ENCODE data around the gene HSD11B1L. TPM values are rescaled to one million over a fixed set of nuclear protein-coding genes. Genes with fewer than 3 reads are reported as not detected.

HSD11B1L gene
- total RNA-seq, 2 experiments from 2014 or later, result 2.7 to 3.5 TPM

DNA sequence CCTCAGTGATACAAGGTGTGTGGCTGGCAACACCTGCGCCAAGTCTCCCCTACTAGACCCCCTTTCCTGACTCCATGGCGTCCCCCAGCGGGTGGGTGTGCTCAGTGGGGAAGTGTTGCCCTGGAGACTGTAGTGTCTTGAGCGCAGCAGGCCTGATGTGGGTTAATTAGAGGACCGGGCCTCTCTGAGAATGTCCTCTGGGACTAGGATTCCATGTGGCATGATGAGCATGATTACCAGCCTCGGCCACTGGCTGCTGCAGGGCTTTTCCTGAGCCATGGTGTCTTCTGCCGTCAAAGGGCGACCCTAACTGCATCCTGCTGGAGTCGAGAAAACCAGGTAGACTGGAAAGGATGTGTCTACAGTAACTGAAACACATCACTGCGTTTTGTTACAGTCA, 28.6 kb upstream of the HSD11B1L start:
- ATAC-seq (no peak), DNase-seq (no peak)
- no peak overlapping the region for H3K4me3 Mint-ChIP-seq
- no peaks in the 10 kb centered on the region for H3K9me3 Mint-ChIP-seq
- intact Hi-C loops (cut with micrococcal nuclease), result no loop called here
- H3K27me3 Mint-ChIP-seq, result no peaks in the 10 kb centered on the region
- H3K36me3 Mint-ChIP-seq (ENCODE audit: low read depth), result peaks cover 64% of the 10 kb centered on the region
- H3K4me1 Mint-ChIP-seq (ENCODE audit: low read depth), result no peaks in the 10 kb centered on the region
- TF ChIP-seq, protein P1, sequence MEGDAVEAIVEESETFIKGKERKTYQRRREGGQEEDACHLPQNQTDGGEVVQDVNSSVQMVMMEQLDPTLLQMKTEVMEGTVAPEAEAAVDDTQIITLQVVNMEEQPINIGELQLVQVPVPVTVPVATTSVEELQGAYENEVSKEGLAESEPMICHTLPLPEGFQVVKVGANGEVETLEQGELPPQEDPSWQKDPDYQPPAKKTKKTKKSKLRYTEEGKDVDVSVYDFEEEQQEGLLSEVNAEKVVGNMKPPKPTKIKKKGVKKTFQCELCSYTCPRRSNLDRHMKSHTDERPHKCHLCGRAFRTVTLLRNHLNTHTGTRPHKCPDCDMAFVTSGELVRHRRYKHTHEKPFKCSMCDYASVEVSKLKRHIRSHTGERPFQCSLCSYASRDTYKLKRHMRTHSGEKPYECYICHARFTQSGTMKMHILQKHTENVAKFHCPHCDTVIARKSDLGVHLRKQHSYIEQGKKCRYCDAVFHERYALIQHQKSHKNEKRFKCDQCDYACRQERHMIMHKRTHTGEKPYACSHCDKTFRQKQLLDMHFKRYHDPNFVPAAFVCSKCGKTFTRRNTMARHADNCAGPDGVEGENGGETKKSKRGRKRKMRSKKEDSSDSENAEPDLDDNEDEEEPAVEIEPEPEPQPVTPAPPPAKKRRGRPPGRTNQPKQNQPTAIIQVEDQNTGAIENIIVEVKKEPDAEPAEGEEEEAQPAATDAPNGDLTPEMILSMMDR (IDR thresholded peaks at IDR 0.05), result no peak
- CTCF ChIA-PET, result no interaction called here
- H3K27ac Mint-ChIP-seq, result no peak overlapping the region
- POLR2A ChIA-PET, result no interaction called here

DNA sequence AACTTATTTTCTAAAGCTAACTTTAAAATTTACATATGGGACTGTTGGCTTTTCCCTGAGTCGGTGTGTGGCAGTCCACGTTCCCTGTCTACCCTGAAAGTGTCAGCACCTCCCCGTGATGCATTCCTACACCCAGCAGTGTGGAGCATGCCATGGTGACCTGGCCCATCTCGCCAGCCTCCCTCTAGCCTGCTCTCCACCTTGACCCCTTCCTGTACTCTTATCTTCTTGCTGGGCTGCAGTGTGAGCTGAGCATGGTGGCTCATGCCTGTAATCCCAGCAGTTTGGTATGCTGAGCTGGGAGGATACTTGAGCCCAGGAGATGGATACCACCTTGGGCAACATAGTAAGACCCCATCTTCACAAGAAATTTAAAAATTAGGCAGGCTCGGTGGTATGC, 25.9 kb upstream of the HSD11B1L start:
- intact Hi-C loops (cut with micrococcal nuclease), result no loop called here
- POLR2A ChIA-PET, result interaction anchor here (1.0 to 1.2 kb wide), 2 partner anchors 9 to 36 kb away, joined by 3 read pairs; no protein-coding TSS in a partner anchor

DNA sequence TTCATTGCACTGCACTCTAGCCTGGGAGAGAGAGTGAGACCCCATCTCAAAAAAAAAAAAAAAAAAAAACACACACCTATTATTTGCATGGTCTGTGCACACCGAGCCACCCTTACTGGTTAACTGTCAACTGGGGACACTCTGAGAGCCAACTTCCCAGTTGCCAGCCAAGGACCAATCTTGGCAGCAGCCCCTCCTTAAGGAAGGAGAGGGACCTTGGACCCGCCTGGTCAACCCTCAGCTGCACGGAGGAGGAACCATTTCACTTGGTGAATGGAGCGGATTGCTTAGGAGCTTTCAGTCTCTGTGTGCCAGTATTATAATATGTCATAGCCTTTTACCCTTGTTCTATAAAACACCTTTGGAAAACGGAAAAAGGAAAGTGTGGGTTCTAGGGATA, 25.4 kb upstream of the HSD11B1L start:
- Mint-ChIP-seq H3K36me3 (ENCODE audit: low read depth) (peaks cover 56% of the 10 kb centered on the region), H3K27me3 (no peaks in the 10 kb centered on the region), H3K4me1 (ENCODE audit: low read depth) (no peaks in the 10 kb centered on the region), H3K9me3 (no peaks in the 10 kb centered on the region), H3K4me3 (no peak overlapping the region), H3K27ac (no peak overlapping the region)
- CTCF ChIA-PET, result no interaction called here
- TF ChIP-seq, protein P1 (IDR thresholded peaks at IDR 0.05), result no peak
- POLR2A ChIA-PET, result interaction anchor here (1.0 kb wide), 1 partner anchor 9 kb away, joined by 3 read pairs; no protein-coding TSS in a partner anchor
- intact Hi-C loops (cut with micrococcal nuclease), result no loop called here
- DNase-seq (no peak), ATAC-seq (no peak)

More for the DNA sequence above, 25.9 kb upstream of the HSD11B1L start:
- no peaks in the 10 kb centered on the region for H3K9me3 Mint-ChIP-seq
- peaks cover 59% of the 10 kb centered on the region for H3K36me3 Mint-ChIP-seq (ENCODE audit: low read depth)
- no peak overlapping the region for H3K4me3 Mint-ChIP-seq
- H3K4me1 Mint-ChIP-seq (ENCODE audit: low read depth), result no peaks in the 10 kb centered on the region
- no peaks in the 10 kb centered on the region for H3K27me3 Mint-ChIP-seq
- DNase-seq (no peak), ATAC-seq (no peak)
- TF ChIP-seq, protein P1 (IDR thresholded peaks at IDR 0.05), result no peak
- CTCF ChIA-PET, result interaction anchor here (1.4 kb wide), 1 partner anchor 10 kb away, joined by 3 read pairs; no protein-coding TSS in a partner anchor
- H3K27ac Mint-ChIP-seq, result no peak overlapping the region

DNA sequence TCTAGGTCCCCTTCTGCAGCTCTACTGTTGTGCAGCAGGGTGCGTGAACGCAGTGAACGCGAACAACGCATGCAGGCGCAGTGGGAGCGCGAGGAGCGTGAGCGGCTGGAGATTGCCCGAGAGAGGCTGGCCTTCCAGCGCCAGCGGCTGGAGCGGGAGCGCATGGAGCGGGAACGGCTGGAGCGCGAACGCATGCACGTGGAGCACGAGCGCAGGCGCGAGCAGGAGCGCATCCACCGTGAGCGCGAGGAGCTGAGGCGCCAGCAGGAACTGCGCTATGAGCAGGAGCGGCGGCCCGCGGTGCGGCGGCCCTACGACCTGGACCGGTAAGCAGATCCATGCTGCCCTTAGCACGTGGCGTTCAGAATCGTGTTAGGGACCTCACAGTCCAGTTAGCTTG, 19.3 kb upstream of the HSD11B1L start:
- no peak for ATAC-seq
- H3K36me3 Mint-ChIP-seq (ENCODE audit: low read depth), result peaks cover 47% of the 10 kb centered on the region
- CTCF ChIA-PET, result interaction anchor here (1.3 kb wide), 1 partner anchor 28 kb away, joined by 3 read pairs; the partner anchor contains the start of gene RPL36

DNA sequence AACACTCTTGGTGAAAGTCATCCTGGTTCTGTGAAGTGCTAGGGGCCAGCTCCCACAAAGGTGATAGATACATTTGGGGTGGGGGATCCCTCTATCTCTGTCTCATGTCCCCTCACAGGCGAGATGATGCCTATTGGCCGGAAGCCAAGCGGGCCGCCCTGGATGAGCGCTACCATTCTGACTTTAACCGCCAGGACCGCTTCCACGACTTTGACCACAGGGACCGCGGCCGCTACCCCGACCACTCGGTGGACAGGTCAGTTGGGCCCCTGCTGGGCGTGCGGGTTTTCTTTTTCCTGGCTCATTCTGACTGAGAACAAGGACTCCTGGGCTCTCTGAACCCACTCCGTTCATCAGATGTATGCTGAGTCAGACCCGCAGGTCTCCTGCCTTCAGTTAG, 16.9 kb upstream of the HSD11B1L start:
- no peak overlapping the region for H3K27ac Mint-ChIP-seq
- intact Hi-C loops (cut with micrococcal nuclease), result no loop called here
- no peak overlapping the region for H3K4me3 Mint-ChIP-seq
- DNase-seq (no peak), ATAC-seq (no peak)
- H3K4me1 Mint-ChIP-seq (ENCODE audit: low read depth), result peaks cover 6% of the 10 kb centered on the region
- no peaks in the 10 kb centered on the region for H3K27me3 Mint-ChIP-seq
- ChIA-PET POLR2A (no interaction called here), CTCF (no interaction called here)
- peaks cover 52% of the 10 kb centered on the region for H3K36me3 Mint-ChIP-seq (ENCODE audit: low read depth)
- H3K9me3 Mint-ChIP-seq, result no peaks in the 10 kb centered on the region
- TF ChIP-seq, protein P1 (IDR thresholded peaks at IDR 0.05), result no peak

More for the DNA sequence above, 19.3 kb upstream of the HSD11B1L start:
- Mint-ChIP-seq H3K4me1 (ENCODE audit: low read depth) (peaks cover 6% of the 10 kb centered on the region), H3K9me3 (no peaks in the 10 kb centered on the region), H3K4me3 (no peak overlapping the region), H3K27ac (no peak overlapping the region), H3K27me3 (no peaks in the 10 kb centered on the region)
- POLR2A ChIA-PET, result no interaction called here
- intact Hi-C loops (cut with micrococcal nuclease), result no loop called here
- DNase-seq, result no peak
- TF ChIP-seq, protein P1 (IDR thresholded peaks at IDR 0.05), result no peak
